Cardiac septum (tissue), 1 donor: ENCODE data around the gene GPC6. TPM values are rescaled to one million over a fixed set of nuclear protein-coding genes. Genes with fewer than 3 reads are reported as not detected.

Experiments used
- DNase-seq: peaks from one replicate; pipeline ENCODE4 v3.0.0-alpha.2; 2020; ENCODE audit warnings: low spot score
- intact Hi-C: fragments of 100-400 bp; cut with DNase I; formaldehyde crosslinking; loops from one replicate; pipeline ENCODE4 v1.14.0; 2022
- total RNA-seq: library from RNA; stranded (reverse); fragmentation: NEBNext Ultra II Directional; extraction: Animal tissue kit (Norgen Biotek cat#: 25700); gene quantifications from one replicate; pipeline ENCODE4 v1.2.1, GENCODE V29; 2021
- donor health status: DM: no; HTN: no; CAD: no.

The GPC6 gene
- total RNA-seq, 1 donor from 2014 or later = 1.4 TPM

- no peak for DNase-seq
- intact Hi-C loops = no loop called here
Measured at GRCh38 chr13:94216476-94216875, 989.9 kb downstream of the GPC6 start.

DNA sequence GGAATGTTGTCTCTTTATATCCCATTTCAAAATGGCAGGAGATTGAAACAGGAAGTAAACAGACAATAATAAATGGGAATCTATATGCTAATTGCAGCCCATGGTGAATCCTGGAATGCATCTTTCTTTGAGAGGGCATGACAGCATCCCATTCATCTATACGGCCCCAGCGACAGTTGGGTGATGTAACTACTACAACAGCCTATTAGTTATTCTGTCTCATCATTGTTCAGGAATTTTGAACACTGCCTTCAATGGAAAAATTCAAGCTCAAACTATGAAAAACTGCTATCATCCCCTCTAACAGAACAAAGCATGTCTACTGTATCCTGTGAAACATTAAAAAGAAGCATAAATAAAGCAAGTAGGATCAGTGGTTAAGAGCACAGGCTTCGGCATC is 990.8 kb downstream of the GPC6 start:
- no peak for DNase-seq
- intact Hi-C loops = no loop called here

DNA sequence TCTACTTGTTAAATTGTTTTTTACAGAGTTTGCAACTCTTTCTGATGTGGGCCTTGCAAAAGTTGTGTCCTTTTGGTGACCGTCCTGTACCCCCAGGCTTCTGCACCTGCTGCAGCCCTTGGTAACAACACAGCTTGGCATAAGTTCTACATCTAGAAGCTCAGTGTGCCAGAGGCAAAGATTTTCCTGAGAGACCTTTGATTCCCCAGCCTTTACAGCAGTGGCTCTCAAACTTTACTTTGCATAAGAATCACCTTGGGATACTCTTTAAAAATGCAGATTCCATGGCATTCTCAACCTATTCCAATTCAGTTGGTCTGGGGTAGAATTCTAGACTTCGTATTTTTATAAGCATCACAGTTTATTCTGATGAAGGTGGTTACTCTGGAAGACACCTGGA is 991.9 kb downstream of the GPC6 start:
- intact Hi-C loops = no loop called here
- DNase-seq = no peak

GRCh38 chr13:94218951-94219350 is 992.3 kb downstream of the GPC6 start:
- intact Hi-C loops = no loop called here
- DNase-seq = no peak

- intact Hi-C loops = no loop called here
- DNase-seq = no peak
Measured at GRCh38 chr13:94224670-94225069, 998.1 kb downstream of the GPC6 start.

GRCh38 chr13:94227255-94227879 is 1000.8 kb downstream of the GPC6 start:
- DNase-seq = no peak
- intact Hi-C loops = no loop called here

- DNase-seq = no peak
- intact Hi-C loops = no loop called here
Measured at GRCh38 chr13:94228763-94229162, 1002.2 kb downstream of the GPC6 start.

DNA sequence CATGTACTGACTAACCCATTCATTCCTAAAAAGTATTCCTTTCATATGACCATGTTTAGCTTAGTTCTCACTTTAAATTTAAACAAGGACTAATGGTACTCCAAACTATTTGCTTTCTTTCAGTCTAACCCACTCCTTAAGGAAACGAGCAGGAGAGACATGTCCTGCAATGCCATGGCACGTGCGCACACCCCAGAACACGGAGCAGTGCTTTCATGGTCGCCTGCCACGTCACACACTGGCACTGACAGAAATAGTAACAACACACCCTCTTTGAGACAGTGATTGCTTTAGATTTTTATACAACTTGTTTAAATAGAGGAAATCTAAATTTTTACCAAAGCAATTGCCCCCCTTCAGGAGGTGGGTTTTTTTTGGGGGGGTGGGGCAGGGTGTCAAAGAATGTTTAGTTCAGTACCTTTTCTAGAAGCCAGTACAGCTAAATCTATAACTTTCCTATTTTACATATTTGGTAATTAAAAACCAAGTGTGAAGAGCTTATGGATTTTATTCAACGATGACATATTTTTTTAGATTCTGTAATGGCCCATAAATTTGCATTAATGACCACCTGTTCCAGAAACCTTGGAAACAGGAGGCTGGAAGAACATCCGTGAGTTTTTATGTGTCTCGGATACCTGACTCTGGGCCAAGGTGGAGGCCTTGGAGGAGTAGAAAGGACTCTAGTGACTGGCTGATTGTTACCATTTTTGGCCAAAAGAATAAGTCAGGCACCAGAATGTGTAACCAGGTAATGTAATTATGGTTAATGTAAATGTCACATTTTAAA is 1005.7 kb downstream of the GPC6 start:
- intact Hi-C loops = no loop called here
- DNase-seq = no peak

DNA sequence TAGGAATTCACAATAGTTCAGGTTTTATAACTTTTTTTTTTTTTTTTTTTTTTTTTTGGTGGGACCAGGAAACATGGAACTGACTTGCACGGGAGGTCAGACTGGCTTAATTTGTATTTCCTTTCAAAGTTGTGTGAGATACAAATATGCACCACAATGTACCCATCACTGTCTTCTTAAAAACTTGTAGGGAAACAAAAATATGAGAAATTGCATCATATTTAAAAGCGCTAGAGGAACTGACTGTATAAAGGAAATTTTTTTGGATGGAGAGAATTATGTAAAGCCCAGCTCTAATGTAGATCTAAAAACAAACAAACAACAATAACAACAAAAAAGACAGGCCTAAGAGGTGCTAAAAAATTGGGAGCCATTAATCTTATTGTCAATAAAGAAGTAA is 1006.3 kb downstream of the GPC6 start:
- DNase-seq = no peak
- intact Hi-C loops = no loop called here

DNA sequence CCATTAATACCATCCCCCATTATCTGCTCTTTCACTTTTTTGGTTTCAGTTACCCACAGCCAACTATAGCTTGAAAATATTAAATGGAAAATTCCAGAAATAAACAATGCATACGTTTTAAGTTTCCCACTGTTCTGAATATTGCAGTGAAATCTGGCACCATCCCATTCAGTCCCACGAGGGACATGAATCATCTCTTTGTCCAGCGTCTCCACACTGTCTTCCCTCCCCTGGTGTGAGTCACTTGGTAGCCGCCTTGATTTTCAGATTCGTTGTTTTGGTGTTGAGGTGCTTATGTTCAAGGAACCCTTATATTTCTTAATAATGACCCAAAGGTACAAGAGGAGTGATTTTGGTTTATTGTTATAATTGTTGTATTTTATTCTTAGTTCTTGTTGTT is 1006.8 kb downstream of the GPC6 start:
- no peak for DNase-seq
- intact Hi-C loops = no loop called here

DNA sequence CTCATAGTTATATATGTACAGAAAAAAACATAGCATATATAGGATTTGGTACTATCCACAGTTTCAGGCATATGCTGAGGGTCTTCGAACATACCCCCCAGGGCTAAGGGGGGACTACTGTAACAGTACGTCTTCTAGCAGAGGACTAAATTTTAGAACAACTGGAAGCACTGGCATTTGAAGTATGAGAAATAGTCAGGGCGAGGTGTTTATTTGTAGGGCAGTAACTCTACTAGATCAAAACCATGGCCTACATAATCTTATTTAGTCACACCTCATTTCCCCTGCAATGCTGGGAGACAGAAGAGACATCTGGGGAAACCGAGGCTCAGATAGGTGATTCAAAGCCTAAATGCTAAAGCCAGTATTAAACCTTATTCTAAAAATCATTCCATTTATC is 1007.2 kb downstream of the GPC6 start:
- intact Hi-C loops = no loop called here

DNA sequence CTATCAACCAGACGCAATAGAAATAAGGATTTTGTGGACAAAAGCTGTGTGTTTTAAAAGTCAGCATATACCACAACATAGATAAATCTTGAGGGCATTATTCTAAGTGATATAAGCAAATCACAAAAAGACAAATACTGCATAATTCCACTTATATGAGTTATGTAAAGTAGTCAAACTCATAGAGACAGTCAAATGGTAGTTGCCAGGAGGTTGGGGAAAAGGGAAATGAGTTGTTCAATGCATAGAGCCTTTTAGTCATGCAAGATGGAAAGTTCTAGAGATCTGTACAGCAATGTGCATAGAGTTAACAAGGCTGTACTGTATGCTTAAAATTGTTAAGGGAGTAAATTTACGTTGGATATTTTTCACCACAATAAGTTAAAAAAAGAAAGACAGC is 1008.1 kb downstream of the GPC6 start:
- DNase-seq = no peak
- intact Hi-C loops = no loop called here

More for the DNA sequence above, 1007.2 kb downstream of the GPC6 start:
- no peak for DNase-seq

GRCh38 chr13:94236132-94236531 is 1009.5 kb downstream of the GPC6 start:
- intact Hi-C loops = no loop called here
- DNase-seq = no peak

GRCh38 chr13:94236872-94237271 is 1010.3 kb downstream of the GPC6 start:
- DNase-seq = no peak
- intact Hi-C loops = no loop called here

DNA sequence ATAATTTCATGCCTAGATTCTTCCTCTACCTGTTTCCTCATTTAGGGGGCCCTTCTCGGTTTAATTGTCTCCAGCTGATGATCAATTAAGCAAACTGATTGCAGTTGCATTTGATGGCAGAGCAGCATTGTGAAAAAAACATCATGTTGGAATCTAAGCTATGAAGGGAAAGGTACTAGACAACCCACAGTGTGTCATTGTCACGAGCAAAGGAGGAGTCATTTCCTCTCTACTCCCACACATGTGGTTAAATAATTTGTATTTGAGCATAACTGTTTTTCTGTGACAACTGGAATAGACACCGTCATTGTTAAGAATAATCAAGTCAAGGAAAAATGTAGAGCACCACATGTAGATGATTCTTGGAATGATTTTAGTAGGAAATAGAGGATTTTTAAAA is 1012.5 kb downstream of the GPC6 start:
- no peak for DNase-seq
- intact Hi-C loops = no loop called here

DNA sequence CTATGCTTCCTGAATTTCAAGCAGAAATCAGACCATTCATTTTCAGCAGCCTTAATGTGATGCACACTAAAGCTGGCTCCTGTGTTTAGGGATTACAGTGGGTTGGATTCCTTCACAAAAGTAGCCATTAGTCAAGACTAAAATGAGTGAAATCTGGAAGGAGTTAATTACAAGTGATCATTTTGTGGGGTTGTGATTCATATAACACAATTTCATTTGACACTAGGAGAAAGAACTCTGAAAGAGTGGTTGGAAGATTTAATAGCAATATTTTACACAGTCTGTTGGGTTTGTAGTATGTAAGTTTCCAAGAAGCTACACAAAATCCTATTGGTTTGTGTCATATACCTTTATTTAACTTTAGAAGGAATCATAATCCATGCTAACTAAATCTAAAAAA is 1015.9 kb downstream of the GPC6 start:
- no peak for DNase-seq
- intact Hi-C loops = no loop called here

- intact Hi-C loops = no loop called here
- DNase-seq = no peak
Measured at GRCh38 chr13:94243551-94243950, 1016.9 kb downstream of the GPC6 start.

DNA sequence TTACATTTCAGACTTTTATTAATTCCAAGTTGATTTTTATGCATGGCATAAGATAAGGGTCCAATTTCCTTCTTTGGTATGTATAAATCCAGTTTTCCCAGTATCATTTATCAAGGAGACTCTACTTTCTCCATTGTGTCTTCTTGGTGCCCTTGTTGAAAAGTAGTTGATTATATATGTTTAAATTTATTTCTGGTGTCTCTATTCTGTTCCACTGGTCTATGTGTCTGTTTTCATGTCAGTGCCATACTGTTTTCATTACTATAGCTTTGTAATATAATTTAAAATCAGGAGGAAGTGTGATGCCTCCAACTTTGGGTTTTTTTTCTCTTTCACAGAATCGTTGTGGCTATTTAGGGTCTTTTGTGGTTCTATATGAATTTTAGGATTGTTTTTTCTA is 1019.9 kb downstream of the GPC6 start:
- no peak for DNase-seq
- intact Hi-C loops = no loop called here

- DNase-seq = no peak
- intact Hi-C loops = no loop called here
Measured at GRCh38 chr13:94247890-94248289, 1021.3 kb downstream of the GPC6 start.

DNA sequence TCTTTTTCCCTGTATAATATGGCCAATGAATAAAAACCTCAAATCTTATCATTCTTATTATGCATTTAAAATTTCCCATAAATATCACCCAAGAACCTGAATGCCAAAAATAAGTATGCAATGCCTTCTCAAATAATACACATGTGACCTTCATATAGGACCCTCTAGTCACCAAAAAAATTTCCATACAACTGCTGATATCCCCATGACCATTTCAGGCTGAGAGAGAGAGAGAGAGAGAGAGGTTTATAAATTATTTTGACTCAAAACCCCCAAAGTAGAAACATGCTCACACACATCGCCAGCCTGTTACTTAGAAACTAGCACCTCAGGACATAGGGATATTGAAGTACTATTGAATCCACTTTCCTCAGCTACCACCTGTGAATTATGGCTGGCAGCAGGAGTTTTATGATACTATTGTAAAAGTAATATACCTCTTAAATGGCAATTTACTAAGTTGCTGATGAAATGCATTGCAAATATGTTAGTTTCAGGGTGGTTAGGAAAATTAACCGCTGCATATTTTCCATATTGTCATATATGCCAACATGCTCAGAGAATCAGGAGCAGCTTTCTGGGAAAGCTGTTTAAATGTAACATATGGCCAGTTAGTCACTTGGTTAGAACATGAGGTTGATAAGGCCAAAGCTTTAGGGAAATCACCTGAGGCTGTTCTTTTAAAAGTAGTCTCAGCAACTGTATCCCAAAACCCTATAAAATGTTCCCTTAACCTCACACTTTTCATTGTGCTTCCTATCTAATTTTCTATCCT is 1022.0 kb downstream of the GPC6 start:
- no peak for DNase-seq
- intact Hi-C loops = no loop called here

GRCh38 chr13:94249512-94249911 is 1022.9 kb downstream of the GPC6 start:
- intact Hi-C loops = no loop called here
- DNase-seq = no peak
